Activated CD4-positive, CD25-positive, alpha-beta regulatory T cell (primary cell): ENCODE measurements around the gene USP6NL.
"Not testable (repeated sequence)": the region's sequence is repeated elsewhere in the genome, so short reads cannot be mapped to it uniquely, and the experiment has no call there.

Source experiments
- DNase-seq, 4 experiments: peaks; one replicate each; lab custom pipeline; 2025; lab: John Stamatoyannopoulos, UW

USP6NL gene

DNA sequence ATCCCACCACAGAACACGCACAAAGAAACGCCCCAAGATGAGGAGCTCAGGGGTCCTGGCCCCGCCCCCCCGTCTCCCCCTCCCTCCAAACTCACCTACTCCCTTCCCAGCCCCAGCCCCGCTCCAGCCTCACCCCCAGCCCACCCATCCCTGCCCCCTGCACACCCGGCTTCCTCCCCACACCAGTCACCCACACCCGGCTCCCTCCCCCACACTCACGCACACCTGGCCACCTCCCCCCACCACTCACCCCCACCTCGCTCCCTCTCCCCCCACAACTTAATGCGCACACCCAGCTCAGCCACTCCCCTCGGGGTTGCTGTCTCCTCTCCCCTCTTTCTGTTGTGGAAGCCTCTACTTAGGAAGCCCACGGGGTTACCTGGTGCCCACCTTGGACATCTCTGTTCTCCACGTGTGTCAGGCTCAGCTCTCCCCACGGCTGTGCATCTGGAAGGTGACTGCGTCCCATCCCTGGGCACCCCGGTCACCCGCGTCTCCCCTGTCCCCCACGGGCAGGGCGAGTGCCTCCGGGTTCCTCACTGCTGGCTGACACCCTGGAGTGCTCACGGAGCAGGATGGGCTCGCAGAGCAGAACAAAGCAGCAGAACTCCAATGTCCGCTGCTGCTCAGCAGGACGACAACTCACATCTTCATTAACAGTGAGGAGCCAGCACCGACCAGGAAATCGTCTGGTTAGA lies 166.8 kb downstream of the USP6NL start:
- no peak for DNase-seq

DNA sequence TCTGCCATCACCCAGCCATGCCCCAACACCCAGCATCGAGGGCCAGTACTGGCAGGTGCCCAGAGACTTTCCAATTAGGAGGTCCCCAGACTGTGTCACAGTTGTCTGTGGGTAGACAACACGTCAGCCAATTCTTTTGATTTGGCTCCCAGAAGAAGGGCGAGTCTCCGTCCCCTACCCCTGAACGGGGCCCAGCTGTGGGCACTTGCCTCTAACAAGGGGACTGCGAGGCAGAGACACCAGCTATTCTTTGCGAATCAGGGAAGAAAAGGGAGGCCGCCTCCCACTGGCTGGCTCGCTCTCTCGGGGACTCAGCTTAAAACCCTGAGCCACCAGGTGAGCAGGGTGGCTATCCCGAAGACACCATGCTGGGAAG lies 167.3 kb downstream of the USP6NL start:
- no peak for DNase-seq

DNA sequence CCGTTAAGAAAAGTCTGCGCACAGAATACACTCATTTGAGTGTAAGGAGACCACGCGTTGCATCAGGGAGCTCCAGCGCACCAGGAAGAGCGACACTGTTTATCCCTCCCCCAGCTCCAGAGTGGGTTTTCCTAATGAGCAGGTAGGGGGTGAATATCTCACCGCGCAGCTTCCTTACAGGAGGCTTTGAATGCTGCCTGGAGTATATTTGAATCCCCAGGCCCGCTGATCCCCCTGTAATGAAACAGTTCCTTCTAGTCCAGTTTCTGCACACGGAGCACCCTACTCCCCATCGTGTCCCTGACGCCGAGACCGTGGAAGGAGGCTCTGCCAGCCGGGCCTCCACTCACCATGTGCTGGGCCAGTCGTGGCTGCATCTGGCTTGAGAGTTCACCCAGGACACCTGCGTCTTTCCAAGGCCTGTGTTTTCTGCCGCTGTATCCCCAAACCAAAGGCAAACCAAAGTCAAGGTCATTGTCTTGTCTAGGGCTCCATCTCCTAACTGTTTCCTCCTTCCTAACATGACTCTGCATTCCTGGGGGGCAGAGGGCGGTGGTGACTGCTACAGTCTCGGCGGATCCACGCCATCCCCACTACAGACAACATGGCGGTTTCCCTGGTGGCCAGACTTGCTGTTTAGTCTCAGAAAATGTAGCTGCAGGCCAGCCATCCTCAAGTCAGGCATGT lies 167.8 kb downstream of the USP6NL start:
- no peak for DNase-seq

DNA sequence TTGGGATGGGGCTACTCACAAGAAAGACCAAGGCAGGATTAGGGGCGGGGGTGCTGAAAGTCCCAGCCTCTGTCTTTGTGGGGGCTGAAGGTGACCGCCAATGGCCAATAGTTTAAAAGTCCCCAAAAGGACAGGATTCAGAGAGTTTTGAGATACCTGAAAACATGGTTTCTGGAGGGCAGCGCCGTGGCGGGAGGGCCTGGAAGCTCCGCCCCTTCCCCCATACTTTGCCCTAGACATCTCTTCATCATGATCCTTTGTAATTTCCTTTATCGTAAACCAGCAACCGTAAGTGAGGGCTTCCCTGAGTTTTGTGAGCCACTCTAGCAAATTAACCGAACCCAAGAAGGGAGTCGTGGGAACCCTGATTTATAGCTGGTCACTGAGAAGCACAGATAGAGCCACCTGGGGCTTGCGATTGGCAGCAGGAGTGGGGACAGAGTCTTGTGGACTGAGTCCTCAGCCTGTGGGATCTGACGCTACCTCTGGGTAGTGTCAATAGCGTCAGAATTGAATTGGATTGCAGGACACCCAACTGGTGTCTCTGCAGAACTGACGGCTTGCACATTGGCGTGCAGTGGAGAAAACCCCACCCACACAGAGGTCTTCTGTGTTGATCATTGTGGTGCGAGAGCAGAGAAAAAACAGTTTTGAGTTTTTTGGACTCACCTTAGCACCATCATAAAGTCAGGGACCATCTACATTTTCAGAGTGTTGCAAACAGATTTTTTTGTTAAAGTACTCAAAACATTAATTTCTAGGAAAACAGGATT lies 169.3 kb downstream of the USP6NL start:
- DNase-seq: no peak

DNA sequence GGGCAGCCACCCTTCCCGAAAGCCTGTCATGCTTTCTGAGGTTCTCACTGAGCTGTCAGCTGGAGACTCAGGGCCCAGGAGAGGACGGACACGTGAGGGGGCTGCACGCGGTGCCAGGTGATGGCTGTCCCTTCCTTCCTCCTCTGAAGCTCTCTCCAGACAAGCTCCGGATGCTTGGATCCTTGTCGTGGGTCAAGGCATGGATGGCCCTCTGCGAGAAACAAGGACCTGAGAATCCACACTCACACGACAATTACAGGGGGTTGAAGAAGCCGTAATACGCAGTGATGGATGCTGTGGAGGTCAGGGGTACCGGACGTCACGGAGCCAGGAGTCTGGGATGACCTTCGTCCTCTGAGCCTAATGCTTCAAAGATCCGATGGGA lies 170.3 kb downstream of the USP6NL start:
- DNase-seq: no peak

DNA sequence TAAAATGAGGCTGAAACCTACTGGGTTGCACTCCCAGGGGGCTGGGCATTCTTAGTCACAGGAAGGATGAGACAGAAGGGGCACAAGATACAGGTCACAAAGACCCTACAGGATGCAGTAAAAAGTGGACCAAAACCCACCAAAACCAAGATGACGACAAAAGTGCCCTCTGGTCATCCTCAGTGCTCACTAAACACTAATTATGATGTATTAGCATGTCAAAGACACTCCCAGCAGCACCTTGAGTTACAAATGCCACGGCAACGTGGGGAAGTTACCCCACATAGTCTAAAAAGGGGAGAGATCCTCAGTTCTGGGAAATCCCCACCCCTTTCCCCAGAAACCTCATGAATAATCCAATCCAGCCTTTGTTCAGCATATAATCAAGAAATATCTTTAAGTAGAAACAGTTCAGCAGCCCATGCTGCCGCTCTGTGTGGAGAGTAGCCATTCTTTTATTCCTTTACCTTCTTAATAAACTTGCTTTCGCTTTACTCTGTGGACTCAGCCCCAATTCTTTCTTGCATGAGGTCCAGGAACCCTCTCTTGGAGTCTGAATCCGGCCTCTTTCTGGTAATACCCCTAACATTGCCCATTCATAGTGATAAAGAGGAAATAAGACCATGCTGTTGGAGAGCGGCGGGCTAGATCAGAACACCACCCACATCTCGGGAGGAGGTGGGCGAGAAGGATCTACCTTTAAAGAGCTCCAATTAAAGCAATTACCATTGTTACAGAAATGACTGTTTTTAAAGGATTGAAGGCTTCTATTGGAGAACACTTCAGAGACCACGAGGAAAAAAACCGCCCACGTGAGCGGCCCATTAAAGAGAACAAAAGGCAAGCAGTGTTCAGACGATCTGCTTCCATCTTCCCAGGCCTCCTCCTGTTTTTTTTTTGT lies 170.9 kb downstream of the USP6NL start:
- DNase-seq: no peak

DNA sequence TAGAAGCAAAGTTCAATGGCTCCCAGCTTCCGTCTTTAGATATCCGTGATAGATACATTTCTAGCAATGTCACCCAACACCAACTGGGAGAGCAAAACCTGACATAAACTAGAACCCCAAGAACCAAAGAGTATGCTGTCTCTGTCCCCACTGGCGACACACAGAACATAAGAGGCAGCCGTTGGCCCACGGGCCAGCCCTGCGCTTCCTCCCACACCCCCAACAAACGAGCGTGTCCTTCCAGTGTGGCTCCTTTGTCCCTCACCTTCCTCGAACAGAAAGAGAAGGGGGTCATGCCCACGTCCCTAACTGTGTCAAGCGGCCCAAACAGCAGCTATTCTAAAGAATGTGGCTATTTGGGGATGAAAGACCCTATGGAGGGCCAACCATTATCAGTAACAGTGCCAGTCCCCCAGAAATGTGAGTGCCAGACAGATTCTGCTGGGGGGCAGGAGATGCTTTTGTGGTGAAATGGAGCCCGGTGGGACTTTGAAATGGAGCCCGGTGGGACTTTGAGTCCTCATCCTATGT lies 171.9 kb downstream of the USP6NL start:
- no peak for DNase-seq

DNA sequence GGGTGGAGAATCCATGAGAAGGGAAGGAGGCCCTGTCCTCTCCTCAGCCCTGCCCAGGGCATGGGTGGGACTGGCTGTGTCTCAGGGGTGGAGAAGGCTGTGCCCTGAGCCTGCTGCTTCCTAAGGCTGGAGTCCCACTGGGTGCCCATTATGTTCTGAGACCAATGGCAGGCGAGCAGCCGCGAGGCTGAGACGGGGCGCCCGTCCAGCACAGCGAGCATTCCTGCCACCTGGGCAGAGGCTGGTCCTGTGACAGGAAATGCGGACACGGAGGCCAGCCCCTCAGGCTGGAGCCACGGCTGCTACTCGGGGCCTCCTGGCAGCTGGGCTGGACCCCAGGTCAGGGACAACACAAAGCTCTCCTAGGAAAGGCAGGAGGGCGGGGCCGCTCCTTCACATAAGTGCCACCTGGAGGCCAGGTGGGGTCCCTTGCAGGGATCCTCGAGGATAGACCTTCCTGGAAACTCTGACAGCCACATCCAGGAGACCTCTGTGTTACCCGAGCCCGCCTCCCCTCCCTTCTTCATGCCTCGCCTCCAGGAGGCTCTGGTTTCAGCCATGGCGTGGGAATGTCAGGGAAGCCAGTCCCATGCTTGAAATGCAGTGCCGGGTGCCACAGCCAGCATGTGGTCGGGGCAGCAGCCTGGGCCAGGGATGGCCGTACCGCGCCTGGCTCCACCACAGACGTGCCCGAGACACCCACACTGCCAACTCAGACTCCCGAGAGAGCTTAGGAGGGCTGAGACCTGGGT lies 173.9 kb downstream of the USP6NL start:
- no peak for DNase-seq

DNA sequence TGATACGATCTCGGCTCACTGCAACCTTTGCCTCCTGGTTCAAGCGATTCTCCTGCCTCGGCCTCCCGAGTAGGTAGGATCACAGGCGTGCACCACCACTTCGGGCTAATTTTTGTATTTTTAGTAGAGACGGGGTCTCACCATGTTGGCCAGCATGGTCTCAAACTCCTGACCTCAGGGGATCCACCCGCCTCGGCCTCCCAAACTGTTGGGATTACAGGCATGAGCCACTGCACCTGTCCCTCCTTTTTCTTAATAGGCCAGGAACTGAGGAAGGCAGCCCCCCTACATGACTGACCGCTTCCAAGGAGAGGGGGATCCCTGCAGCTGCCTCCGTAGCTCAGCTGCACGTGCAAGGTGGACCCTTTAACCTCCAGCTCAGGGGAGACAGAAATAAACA lies 175.0 kb downstream of the USP6NL start:
- DNase-seq: not testable (repeated sequence)

DNA sequence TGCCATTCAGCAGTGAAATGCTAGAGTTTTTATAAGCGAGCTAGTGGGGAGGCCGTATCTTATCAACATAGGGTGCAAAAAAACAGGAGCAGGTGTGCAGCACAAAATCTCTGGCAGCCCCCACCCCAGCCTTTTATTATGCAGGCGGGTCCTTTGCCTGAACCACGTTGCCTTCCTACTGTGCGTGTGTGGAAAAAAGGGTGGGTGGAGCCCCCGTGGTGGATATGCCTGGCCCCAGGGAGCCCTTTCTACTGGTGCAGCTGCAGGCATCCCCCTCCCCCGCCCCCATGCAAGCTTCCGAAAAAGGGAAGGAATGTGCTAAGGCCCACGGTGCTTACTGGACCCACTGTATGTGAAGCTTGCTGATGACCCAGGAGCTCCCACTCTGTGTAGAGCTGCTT lies 175.9 kb downstream of the USP6NL start:
- DNase-seq: no peak

DNA sequence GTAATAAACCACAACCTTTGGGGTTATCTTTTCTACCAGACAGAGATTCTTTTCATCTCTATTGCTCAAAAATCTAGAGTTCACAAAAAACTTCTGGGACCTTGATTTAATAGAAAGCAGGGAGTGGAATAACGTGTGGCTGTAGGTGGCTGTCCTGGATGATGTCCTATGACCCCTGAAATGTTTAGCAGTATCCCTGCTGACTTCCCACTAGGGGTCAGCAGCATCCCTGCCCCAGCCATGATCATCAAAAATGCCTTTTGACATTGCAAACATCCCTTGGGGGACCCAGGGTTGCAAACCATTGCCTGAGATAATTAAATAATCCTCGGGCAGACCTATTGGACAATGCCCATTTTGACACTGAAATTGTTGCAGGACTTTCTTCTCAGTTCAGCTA lies 177.1 kb downstream of the USP6NL start:
- no peak for DNase-seq

DNA sequence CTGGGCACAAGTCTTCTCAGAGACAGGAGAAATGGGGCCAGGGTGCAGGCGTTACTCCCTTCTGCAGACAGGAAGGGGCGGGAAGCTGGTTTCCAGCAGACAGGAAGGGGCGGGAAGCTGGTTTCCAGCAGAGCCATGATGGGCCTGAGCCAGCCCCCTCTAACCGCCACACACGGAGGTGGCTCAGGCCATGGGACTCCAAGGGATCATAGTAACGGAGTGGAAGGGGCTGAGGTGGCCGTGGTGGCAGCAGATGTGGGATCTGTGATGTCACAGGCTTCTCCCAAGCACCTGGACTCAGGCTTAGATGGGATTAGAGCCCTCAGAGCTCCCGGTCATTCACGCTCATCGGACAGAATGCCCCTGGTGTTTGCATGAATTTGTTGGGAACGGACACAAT lies 177.8 kb downstream of the USP6NL start:
- DNase-seq: no peak

DNA sequence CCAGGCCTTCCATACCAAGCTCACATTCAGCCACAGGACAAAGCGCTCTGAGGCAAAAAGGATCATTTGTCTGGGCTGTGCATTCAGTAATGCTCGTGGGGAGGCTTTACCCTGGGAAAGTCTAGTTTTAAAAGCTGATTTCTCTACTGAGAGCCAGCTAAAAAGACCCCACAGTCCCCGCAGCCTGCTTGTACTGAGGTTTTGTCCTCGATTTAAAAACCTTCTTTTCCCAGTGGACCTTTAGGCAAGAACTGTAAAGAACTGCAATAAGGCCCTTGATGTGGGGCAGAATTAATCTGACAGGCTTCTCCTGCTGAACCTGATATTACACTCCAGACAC lies 180.3 kb downstream of the USP6NL start:
- no peak for DNase-seq

DNA sequence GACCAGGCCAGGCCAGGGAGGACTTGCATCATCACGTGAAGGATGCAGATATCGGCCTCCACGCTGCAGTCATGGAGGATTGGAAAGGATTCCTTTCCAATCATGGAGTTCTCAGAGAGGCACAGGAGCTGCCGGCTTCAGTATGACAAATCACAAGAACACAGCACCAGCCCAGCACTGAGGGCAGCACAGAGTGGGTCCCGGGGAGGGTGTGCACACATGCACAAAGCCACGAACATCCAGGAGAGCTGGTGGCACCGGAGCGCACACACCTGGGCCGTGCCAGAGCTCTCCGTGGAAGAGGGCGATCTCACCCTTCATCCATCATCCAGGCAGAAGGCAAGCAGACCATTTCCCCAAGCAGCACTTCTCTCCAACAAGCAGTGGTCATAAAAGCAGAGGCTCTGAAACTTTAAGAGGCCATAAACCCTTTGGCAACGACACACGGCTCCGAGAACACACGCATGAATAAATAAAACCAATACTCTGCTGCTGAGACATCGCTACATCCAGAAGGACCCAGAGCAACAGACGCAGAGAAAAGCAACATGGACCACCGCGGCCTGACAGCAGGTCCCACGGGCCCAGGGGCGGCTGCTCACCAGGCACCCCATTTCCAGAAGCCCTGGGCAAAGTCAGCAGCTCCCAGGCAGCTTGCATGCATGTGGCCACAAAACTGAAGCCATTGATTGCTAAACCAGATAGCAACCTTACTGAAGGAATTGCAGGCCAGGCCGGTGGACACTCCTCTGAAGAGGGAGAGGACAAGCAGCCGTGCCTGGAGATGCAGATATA lies 180.8 kb downstream of the USP6NL start:
- no peak for DNase-seq

DNA sequence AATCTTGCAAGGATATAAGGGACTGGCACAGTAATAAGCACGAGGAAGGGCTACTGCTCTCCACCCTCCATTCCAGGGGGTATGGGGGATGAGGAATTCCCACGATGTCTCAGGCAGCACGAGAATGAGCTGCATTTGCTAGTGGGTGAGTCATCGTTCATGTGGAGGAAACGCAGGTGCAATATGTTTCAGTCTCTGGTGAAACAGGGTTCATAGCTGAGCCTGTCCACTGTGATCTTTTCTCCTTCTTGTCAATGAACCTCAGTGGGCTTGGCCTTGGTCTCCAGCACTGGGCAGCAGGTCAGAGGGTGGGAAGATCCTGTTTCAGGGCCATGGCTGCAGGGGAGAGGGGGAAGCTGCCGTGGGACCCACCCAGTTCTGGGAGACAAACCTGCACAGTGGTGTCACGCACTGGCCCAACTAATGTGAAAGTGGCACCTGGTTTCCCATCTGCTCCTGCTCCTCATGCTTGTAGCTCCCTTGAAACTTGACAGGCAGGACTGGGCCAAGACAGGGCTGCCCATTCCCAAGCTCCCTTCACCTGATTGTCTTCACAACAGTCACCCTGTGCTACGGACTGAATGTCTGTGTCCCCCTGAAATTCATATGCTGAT lies 181.9 kb downstream of the USP6NL start:
- no peak for DNase-seq

DNA sequence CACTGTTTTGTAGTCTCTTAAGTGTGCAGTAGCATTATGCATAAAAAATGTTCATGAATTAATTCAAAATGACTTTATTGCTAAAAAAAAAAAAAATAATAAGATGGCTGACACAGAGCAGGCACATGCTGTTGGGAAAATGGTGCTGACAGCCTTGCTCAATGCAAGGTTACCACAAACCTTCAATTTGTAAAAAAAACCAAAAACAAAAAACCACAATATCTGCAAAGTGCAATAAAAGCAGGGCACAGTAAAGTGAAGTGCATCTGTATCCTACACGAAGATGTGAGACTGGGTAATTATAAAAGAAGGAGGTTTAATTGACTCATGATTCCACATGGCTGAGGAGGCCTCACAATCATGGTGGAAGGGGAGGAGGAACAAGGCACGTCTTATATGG lies 185.8 kb downstream of the USP6NL start:
- no peak for DNase-seq

DNA sequence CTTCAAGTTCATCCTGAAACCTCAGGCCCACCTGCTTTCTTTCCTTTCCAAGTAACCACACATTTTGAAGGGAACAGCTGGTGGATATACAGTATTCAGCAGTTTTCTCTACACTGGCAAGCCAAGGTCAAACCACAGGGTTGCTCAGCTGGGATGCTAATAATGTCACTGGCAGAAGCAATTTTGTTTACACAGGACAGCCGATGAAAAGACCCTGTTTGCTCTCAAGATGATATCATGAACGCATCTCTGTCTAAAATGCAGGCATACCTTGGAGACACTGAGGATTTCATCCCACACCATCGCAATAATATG lies 186.2 kb downstream of the USP6NL start:
- DNase-seq: no peak

DNA sequence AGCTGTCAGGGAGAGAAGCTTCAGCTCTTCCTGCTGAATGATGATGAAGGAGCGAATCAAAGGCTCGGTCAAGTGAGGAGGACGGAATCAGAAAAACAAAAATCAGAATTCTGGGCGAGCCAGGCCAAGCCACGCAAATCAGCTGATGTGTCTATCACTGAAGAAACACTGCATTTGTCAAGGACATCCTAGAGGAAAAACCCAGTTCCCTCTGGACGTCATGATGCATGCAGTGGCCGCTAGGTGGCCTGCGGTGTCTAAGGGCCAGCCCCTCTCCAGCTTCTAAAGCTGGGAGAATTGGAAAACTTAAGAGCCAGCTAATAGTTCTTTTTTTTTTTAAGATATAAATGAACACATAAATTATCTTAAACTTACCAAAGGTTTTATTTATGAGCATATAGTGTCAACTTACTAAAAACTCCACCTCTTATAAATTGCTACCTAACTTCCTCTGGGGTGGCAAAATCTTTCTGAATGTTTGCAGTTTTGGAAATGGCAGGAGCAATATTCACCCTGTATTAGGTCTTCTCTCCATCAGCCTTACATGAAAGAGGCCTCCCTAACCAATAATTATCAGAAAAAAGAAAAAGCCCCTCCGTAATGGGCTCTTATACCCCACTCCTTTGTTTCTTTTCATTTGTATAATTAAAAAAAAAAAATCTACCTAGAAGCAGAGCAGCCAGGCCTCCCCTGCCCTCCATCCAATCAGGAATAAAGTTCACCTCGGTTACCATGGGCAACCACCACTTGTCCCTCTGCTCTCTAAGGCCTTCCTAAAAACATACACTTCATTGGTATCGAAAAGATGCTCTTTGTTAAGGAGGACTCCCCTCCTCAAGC lies 186.8 kb downstream of the USP6NL start:
- DNase-seq: no peak

DNA sequence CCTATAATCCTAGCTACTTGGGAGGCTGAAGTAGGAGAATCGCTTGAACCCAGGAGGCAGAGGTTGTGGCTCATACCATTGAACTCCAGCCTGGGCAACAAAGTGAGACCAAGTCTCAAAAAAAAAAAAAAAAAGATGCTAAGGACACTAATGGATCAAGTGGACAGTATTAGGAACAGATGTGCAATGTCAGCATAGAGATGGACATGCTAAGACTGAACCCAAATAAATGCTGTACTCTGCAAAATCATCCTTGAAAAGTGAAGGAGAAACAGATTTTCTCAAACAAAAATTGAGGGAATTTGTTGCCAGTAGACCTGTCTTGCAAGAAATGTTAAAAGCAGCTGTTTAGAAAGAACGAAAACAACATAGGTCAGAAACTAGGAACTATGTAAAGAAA lies 194.5 kb downstream of the USP6NL start:
- no peak for DNase-seq
